Neural cell (in vitro differentiated cells): ENCODE data around the gene IMMP2L. TPM values are rescaled to one million over a fixed set of nuclear protein-coding genes. Genes with fewer than 3 reads are reported as not detected.
"Not testable (repeated sequence)": the region's sequence is repeated elsewhere in the genome, so short reads cannot be mapped to it uniquely, and the experiment has no call there.

Experiments
- H2AFZ ChIP-seq: fragments of 200-600, 300-800 bp; sonication (generic), shearing (Covaris generic); 2 replicates; pipeline ENCODE4 v1.6.0; 2014; ENCODE audit warnings: low read depth, mild to moderate bottlenecking, antibody characterized with exemption, low read length, moderate library complexity
- H3F3A ChIP-seq: fragments of 200-600 bp; shearing (Covaris generic); 2 replicates; pipeline ENCODE4 v1.6.1; 2016; ENCODE audit warnings: mild to moderate bottlenecking, moderate library complexity, mixed read lengths, antibody characterized with exemption, low read length; ENCODE audit not compliant: insufficient read depth, poor library complexity, severe bottlenecking
- H3K27ac ChIP-seq: fragments of 200-600, 300-800 bp; sonication (generic), shearing (Covaris generic); 2 replicates; pipeline ENCODE4 v1.5.1; 2014; ENCODE audit warnings: mild to moderate bottlenecking, low read length, moderate library complexity
- H3K27me3 ChIP-seq: fragments of 300-800, 200-600 bp; sonication (generic), shearing (Covaris generic); 2 replicates; pipeline ENCODE4 v1.6.0; 2014; ENCODE audit warnings: mild to moderate bottlenecking, low read depth, low read length, moderate library complexity; ENCODE audit not compliant: insufficient read depth
- H3K36me3 ChIP-seq: fragments of 300-800, 200-600 bp; sonication (generic), shearing (Covaris generic); 2 replicates; pipeline ENCODE4 v1.5.1; 2014; ENCODE audit warnings: mild to moderate bottlenecking, antibody characterized with exemption, low read length, moderate library complexity; ENCODE audit not compliant: insufficient read depth
- H3K4me2 ChIP-seq: fragments of 300-800, 200-600 bp; sonication (generic), shearing (Covaris generic); 2 replicates; pipeline ENCODE4 v1.6.0; 2014; ENCODE audit warnings: mild to moderate bottlenecking, low read length
- H3K4me3 ChIP-seq: fragments of 300-800, 200-600 bp; sonication (generic), shearing (Covaris generic); 2 replicates; pipeline ENCODE4 v1.5.1; 2014; ENCODE audit warnings: mild to moderate bottlenecking, low read length, moderate library complexity
- H3K79me2 ChIP-seq: fragments of 200-600 bp; shearing (Covaris generic); replicated peaks from 2 replicates; pipeline ENCODE4 v1.6.0; 2014; ENCODE audit warnings: mild to moderate bottlenecking, low read length, moderate library complexity; ENCODE audit not compliant: insufficient read depth
- H3K9ac ChIP-seq: fragments of 300-800, 200-600 bp; sonication (generic), shearing (Covaris generic); 2 replicates; pipeline ENCODE4 v1.6.1; 2016; ENCODE audit warnings: mild to moderate bottlenecking, low read length, mixed read lengths
- H3K9me2 ChIP-seq: fragments of 200-600 bp; shearing (Covaris generic); 2 replicates; pipeline ENCODE4 v1.6.1; 2016; ENCODE audit warnings: mild to moderate bottlenecking, low read length, mixed read lengths; ENCODE audit not compliant: insufficient read depth
- H3K9me3 ChIP-seq: fragments of 200-600, 300-800 bp; sonication (generic), shearing (Covaris generic); 2 replicates; pipeline ENCODE4 v1.6.1; 2016; ENCODE audit warnings: mild to moderate bottlenecking, mixed run types, low read length, moderate library complexity, mixed read lengths
- H4K20me1 ChIP-seq: fragments of 200-600 bp; shearing (Covaris generic); 2 replicates; pipeline ENCODE4 v1.6.1; 2016; ENCODE audit warnings: mild to moderate bottlenecking, mixed run types; ENCODE audit not compliant: insufficient read depth
- EP300 ChIP-seq: fragments of 450-650 bp; conservative IDR thresholded peaks from 2 replicates; pipeline ENCODE4 v1.6.1; 2014; ENCODE audit warnings: antibody characterized with exemption, mild to moderate bottlenecking, moderate library complexity; ENCODE audit not compliant: poor library complexity, severe bottlenecking
- EZH2 ChIP-seq: fragments of 200-600, 300-800 bp; shearing (Covaris generic), sonication (generic); IDR thresholded peaks from 2 replicates; pipeline ENCODE4 v1.6.1; 2014; ENCODE audit warnings: antibody characterized with exemption, low read length, borderline replicate concordance, mild to moderate bottlenecking; ENCODE audit not compliant: insufficient read depth, poor library complexity, severe bottlenecking
- MXI1 ChIP-seq: fragments of 450-650 bp; conservative IDR thresholded peaks from 2 replicates; pipeline ENCODE4 v1.6.1; 2014; ENCODE audit warnings: antibody characterized with exemption, mild to moderate bottlenecking; ENCODE audit not compliant: poor library complexity, severe bottlenecking
- RAD21 ChIP-seq: fragments of 450-650 bp; conservative IDR thresholded peaks from 2 replicates; pipeline ENCODE4 v1.6.1; 2014; ENCODE audit warnings: antibody characterized with exemption, mild to moderate bottlenecking, moderate library complexity
- SMC3 ChIP-seq: fragments of 450-650 bp; conservative IDR thresholded peaks from 2 replicates; pipeline ENCODE4 v1.6.1; 2014; ENCODE audit warnings: antibody characterized with exemption, mild to moderate bottlenecking, moderate library complexity; ENCODE audit not compliant: poor library complexity
- TAF1 ChIP-seq: IDR thresholded peaks from 2 replicates; pipeline ENCODE4 v1.6.1; 2012; ENCODE audit warnings: low read depth
- polyA plus RNA-seq: library from polyadenylated mRNA; depleted of rRNA; stranded (reverse); fragments of >200 nt; gene quantifications from 2 replicates; pipeline ENCODE4 v1.2.3, GENCODE V29; 2014
- TF ChIP-seq, protein P1 (sequence below): IDR thresholded peaks from 2 replicates; pipeline ENCODE4 v1.6.1; 2012; ENCODE audit warnings: borderline replicate concordance
- TF ChIP-seq, protein P2 (sequence below): fragments of 450-650 bp; IDR thresholded peaks from 2 replicates; pipeline ENCODE4 v1.5.1; 2014; ENCODE audit warnings: antibody characterized with exemption, mild to moderate bottlenecking, moderate library complexity; ENCODE audit not compliant: poor library complexity, severe bottlenecking

The IMMP2L gene
- polyA plus RNA-seq, 1 donor from 2014 or later = 9.7 TPM

DNA sequence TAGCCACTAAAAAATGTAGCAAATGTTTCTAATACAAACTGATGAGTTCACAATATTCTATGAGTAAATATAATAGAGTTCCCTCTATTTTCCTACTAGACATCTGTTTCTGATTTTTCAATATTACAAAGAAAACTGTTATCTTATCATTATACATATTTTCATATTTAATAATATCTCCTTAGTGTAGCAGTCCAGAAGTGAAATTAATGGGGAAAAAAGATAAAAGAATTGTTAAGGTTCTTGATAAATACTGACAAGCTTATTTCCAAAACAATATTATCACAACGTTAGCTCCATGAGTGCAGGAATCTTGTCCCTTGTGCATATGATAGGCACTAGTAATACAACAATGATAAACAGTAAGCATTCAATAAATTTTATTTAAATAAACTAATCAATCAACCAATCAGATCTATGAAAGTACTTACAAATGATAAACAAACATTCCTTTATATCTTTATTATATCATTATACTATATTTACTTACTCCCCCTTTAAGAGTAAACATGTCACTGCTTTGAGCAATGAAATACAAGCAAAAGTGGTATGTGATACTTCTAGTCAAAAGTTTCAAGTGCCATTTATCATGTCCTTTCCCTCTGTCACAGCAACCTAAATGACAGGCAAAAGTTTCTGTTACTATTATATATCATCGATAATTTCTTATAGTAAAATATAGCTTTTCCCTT lies 103.1 kb downstream of the IMMP2L start:
- H4K20me1 ChIP-seq = no peaks in the 10 kb centered on the region
- H3K27me3 ChIP-seq = no peaks in the 10 kb centered on the region
- H3K4me3 ChIP-seq = no peak overlapping the region
- no peak overlapping the region for H2AFZ ChIP-seq
- no peak for TF ChIP-seq MXI1
- no peak for TF ChIP-seq SMC3
- no peak for TF ChIP-seq EZH2
- TF ChIP-seq, protein P1, sequence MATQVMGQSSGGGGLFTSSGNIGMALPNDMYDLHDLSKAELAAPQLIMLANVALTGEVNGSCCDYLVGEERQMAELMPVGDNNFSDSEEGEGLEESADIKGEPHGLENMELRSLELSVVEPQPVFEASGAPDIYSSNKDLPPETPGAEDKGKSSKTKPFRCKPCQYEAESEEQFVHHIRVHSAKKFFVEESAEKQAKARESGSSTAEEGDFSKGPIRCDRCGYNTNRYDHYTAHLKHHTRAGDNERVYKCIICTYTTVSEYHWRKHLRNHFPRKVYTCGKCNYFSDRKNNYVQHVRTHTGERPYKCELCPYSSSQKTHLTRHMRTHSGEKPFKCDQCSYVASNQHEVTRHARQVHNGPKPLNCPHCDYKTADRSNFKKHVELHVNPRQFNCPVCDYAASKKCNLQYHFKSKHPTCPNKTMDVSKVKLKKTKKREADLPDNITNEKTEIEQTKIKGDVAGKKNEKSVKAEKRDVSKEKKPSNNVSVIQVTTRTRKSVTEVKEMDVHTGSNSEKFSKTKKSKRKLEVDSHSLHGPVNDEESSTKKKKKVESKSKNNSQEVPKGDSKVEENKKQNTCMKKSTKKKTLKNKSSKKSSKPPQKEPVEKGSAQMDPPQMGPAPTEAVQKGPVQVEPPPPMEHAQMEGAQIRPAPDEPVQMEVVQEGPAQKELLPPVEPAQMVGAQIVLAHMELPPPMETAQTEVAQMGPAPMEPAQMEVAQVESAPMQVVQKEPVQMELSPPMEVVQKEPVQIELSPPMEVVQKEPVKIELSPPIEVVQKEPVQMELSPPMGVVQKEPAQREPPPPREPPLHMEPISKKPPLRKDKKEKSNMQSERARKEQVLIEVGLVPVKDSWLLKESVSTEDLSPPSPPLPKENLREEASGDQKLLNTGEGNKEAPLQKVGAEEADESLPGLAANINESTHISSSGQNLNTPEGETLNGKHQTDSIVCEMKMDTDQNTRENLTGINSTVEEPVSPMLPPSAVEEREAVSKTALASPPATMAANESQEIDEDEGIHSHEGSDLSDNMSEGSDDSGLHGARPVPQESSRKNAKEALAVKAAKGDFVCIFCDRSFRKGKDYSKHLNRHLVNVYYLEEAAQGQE = no peak
- TF ChIP-seq, protein P2, sequence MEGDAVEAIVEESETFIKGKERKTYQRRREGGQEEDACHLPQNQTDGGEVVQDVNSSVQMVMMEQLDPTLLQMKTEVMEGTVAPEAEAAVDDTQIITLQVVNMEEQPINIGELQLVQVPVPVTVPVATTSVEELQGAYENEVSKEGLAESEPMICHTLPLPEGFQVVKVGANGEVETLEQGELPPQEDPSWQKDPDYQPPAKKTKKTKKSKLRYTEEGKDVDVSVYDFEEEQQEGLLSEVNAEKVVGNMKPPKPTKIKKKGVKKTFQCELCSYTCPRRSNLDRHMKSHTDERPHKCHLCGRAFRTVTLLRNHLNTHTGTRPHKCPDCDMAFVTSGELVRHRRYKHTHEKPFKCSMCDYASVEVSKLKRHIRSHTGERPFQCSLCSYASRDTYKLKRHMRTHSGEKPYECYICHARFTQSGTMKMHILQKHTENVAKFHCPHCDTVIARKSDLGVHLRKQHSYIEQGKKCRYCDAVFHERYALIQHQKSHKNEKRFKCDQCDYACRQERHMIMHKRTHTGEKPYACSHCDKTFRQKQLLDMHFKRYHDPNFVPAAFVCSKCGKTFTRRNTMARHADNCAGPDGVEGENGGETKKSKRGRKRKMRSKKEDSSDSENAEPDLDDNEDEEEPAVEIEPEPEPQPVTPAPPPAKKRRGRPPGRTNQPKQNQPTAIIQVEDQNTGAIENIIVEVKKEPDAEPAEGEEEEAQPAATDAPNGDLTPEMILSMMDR = no peak
- no peak for TF ChIP-seq TAF1
- no peak for TF ChIP-seq RAD21
- no peak for TF ChIP-seq EP300
- no peaks in the 10 kb centered on the region for H3K36me3 ChIP-seq
- no peaks in the 10 kb centered on the region for H3K9me3 ChIP-seq
- H3K4me2 ChIP-seq = no peak overlapping the region
- H3K9me2 ChIP-seq = no peaks in the 10 kb centered on the region
- H3K27ac ChIP-seq = no peak overlapping the region
- no peak overlapping the region for H3K9ac ChIP-seq
- H3F3A ChIP-seq = no peaks in the 10 kb centered on the region
- no peaks in the 10 kb centered on the region for H3K79me2 ChIP-seq

DNA sequence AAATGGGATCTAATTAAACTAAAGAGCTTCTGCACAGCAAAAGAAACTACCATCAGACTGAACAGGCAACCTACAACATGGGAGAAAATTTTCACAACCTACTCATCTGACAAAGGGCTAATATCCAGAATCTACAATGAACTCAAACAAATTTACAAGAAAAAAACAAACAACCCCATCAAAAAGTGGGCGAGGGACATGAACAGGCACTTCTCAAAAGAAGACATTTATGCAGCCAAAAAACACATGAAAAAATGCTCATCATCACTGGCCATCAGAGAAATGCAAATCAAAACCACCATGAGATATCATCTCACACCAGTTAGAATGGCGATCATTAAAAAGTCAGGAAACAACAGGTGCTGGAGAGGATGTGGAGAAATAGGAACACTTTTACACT lies 111.6 kb downstream of the IMMP2L start:
- not testable (repeated sequence) for H3K9me2 ChIP-seq, H2AFZ ChIP-seq, H3K36me3 ChIP-seq, H3F3A ChIP-seq, H3K9ac ChIP-seq, H3K9me3 ChIP-seq, H3K79me2 ChIP-seq, H3K27ac ChIP-seq, H3K4me3 ChIP-seq, H4K20me1 ChIP-seq, H3K27me3 ChIP-seq, H3K4me2 ChIP-seq

DNA sequence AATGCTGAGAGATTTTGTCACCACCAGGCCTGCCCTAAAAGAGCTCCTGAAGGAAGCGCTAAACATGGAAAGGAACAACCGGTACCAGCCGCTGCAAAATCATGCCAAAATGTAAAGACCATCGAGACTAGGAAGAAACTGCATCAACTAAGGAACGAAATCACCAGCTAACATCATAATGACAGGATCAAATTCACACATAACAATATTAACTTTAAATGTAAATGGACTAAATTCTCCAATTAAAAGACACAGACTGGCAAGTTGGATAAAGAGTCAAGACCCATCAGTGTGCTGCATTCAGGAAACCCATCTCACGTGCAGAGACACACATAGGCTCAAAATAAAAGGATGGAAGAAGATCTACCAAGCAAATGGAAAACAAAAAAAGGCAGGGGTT lies 114.8 kb downstream of the IMMP2L start:
- H3K4me3 ChIP-seq, H3F3A ChIP-seq, H3K4me2 ChIP-seq, H3K9ac ChIP-seq, H4K20me1 ChIP-seq, H3K79me2 ChIP-seq, H3K9me2 ChIP-seq, H3K9me3 ChIP-seq, H3K27me3 ChIP-seq, H3K36me3 ChIP-seq, H3K27ac ChIP-seq, H2AFZ ChIP-seq: not testable (repeated sequence)
